ENCODE measurements around the gene SOX30.

The SOX30 gene

DNA sequence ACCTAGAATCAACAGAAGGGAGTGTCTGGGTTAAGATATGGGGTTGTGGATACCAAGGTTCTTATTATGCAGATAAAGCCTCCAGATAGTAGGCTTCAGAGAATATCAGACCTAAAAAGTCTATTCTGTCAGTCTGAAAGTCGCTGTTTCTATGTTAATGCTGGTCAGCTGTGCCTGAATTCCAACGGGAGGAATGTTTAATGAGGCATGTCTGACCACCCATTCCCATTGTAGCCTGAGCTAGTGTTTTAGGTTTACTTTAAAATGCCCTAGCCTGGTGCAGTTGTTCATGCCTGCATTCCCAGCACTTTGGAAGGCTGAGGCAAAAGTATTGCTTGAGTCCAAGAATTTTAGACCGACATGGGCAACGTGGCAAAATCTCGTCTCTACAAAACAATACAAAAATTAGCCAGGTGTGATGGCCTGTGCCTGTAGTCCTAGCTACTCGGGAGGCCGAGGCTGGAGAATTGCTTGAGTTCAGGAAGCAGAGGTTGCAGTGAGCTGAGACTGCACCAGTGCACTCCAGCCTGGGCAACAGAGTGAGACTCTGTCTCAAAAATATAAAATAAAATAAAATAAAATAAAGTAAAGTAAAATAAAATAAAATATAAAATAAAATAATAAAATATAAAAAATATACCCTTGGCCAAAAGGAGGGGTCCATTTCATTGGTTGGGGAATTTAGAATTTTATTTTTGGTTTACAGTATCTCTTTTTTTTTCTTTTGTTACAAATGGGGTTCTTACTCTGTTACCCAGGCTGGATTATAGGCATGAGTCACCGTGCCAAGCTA lies 7.8 kb upstream of the SOX30 start:
- DNase-seq (ENCODE audit: low read depth in 2 of 2), result no peak

DNA sequence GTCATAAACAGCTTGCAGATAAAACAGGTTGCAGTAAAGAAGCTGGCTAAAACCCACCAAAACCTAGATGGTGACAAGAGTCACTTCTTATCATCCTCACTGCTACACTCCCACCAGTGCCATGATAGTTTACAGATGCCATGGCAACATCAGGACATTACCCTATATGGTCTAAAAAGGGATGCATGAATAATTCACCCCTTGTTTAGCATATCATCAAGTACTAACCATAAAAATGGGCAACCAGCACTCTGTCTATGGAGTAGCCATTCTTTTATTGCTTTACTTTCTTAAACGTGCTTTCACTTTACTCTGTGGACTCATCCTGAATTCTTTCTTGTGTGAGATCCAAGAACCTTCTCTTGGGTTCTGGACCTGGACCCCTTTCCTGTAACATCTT lies 6.7 kb upstream of the SOX30 start:
- DNase-seq (ENCODE audit: low read depth in 2 of 2), result no peak

DNA sequence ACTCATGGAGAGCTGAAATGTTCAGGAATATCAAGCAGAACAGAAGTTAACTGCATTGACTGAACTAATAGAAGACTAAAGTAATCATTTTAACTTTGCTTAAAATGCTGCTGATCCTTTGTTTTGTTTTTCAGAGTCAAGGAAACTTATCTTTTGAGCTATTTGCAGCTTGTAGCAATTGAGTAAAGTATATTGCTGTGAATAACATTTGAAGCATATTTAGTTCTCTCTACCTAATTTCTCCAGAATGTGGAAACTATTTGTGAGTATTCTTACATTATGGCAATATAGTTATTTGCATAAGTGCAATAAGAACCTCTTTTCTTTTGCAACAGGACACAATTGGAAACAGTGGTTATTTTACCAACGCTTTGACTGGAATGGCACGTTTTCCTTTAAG lies 5.3 kb upstream of the SOX30 start:
- DNase-seq (ENCODE audit: low read depth in 2 of 2), result no peak

DNA sequence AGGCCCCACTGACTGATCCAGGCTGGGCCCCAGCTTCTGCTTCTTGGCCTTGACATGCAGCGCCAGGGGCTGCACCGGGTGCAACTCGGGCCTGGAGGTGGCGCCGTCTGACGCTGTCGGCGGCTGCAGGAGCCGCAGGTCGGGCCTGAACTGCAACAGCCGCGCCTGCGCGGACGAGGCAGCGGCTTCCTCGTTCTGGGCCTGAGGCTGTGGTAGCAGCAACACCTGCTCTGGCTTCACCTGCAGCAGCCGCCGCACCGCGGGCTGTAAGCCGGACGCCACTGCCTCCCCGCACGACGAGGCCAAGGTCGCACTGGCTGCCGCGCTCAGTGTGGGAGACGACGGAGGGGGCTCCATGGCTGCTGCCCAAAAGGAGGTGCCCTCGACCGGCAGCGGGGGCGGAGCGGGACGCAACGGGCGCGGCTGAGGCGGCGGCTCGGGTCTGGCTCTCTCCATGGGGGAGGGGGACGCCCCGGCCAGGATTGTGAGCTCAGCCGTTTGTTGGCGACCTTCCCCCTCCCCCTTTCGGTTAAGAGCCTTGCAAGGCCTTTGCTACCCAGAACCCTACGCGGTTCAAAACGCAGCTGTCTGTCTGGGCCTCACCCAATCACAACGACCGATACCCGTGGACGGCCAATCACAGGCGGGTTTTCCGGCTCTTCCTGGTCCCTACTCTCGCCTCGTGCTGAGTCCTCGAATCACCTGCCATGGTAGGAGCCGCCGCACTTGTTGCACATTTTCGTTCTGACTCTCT lies 438 bp downstream of the SOX30 start:
- DNase-seq (ENCODE audit: low read depth in 2 of 2), result peak; percentile 70 to 74

DNA sequence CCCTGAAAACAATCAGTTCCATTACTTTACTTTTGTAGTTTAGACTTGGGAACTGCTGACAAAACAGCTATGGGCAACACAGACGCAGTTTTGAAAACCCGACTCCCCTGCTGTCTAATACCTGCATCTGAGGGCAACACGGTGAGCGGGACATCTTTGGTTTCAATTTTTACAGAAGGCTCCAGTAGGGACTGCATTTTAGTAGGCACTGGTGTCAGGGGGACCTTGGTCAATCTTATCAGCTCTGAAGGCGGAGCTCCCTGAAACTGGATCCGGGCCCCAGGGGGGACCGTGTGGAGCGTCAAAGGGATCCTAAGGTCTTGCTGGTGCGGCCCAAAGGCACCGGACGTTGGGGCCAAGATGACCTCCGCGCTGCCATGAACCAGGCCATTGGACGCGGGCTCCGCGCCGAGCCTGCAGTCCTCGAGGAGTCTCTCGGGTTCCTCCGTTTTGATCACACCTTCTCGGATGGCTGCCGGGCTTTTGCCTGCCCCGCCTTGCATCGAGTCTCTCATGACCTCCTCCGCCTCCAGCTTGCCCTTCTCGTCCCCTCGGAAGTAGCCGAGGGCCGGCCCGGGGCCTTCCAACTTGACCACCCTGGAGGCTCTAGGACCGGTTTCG lies 1.1 kb downstream of the SOX30 start:
- DNase-seq (ENCODE audit: low read depth in 2 of 2), result no peak

DNA sequence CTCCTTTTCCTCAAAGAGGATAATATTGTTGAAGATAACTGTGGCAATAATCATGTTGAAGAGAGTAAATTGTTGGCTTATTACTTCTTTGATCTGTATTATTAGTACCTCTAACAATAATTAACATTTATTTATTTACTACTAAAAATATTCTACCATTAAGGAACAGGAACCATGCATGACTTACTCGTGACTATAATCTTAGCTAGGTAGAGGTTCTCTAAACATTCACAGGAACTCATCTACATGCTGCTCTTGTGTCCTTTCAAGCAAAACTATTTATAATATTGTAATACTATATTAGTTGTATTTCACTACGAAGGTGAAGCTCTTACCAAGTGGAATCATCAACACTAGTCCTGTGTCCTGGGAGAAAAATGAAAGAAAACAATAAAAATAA lies 3.1 kb downstream of the SOX30 start:
- DNase-seq (ENCODE audit: low read depth in 2 of 2), result no peak

DNA sequence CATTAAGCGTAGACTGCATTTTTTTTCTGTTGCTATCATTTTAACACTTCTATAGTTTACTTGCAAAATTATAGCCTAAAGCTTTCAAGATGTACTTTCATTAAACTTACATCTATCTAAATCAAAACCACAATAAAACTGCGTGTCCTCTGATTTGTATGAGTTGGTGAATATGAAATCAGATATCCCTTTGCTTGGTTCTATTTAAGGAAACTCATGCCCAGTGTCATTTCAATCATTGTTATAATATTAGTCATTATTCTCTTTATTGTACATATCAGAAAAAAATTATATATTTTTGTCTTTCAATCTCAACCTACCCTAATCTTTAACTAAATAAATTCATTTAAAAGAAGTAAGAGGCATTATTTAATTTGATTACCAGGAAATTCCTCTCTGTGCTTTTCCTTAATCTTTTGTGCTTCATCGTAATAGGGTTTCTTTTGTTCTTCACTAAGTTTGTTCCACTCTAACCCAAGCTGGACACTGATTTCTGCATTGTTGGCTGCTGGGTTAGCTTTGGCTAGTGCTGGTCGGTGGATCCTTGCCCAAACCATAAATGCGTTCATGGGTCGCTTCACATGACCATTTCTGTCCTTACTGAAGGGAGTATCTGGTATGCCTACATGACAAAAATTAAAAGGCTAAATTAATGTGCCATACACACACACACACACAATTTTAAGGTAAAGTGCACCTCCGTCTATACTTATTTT lies 3.8 kb downstream of the SOX30 start:
- DNase-seq (ENCODE audit: low read depth in 2 of 2), result no peak

DNA sequence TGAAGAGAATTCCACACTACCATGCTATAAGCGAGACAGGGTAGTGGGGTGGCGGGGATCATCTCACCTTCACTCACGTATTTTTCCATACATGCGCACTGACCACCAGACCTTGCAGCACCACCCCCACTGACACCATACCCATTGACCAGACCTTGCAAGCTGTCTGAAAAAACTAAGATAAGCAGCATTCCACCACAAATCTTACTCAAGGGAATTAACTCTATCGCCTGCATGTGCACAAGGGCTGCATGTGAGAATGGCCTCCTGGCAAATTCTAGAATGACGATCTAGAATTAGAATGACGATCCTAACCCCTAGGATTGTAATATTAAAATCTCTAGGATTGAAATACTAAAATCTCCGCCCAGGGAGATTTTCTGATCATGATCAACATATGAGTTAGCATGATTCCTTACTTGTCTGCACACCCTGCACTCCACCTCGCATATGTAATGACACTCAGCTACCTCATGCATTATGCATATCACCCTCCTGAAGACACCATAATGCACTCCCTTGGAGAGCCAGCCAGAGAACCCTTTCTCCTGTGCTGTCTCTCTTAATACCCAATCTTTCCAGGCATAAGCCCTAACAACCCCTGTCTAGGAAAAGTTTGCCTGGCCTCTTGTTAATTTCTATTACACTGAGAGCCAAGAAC lies 11.7 kb downstream of the SOX30 start:
- no peak for DNase-seq (ENCODE audit: low read depth in 2 of 2)

DNA sequence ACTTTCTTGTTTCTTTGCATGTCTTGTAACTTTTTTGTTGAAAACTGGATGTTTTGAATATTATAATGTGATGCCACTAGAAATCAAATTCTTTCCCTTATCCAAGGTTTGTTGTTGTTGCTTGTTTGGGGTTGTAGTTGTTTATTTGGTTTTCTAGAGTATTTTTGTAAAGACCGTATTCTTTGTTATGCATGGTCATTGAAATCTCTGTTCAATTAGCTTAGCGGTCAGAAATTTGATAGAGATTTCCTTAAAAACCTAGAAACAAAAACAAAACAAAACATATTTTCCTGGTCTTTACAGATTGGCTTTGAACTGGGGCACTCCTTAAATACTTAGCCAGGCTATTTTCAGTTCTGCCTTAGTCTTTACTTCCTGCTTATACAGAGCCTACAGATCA lies 21.9 kb downstream of the SOX30 start:
- DNase-seq (ENCODE audit: low read depth in 2 of 2), result no peak

DNA sequence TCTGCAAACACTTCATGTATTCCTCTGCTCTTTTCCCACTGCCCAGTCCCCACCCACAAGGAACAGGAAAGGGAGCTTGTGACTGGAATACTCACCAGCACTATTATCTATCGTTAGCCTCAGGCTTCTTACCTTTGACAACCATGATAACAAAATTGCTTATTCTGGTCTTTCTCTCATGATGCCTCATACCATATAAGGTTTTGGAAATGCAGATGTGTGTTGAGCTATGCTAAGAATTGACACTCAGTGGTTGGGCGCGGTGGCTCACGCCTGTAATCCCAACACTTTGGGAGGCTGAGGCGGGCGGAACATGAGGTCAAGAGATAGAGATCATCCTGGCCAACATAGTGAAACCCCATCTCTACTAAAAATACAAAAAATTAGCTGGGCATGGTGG lies 25.4 kb downstream of the SOX30 start:
- no peak for DNase-seq (ENCODE audit: low read depth in 2 of 2)

DNA sequence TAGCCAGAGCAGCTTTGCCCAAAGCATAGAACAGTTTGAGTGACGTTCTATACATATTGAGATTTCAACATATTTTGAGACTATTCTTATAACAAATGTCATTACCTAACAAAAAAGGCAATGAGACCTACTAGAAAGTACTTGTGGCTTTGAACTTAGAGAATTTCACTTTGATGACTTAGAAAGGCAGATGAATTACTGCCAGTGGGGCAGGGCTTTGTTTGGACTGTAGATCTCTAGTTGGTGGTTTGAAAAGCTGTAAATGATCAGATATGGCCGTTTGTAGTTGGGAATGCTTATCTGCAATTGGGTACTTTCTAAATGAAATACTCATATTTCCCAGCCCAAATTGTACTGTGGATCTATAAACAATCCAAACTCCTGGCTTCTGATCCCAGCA lies 28.1 kb downstream of the SOX30 start:
- DNase-seq (ENCODE audit: low read depth in 2 of 2), result no peak

DNA sequence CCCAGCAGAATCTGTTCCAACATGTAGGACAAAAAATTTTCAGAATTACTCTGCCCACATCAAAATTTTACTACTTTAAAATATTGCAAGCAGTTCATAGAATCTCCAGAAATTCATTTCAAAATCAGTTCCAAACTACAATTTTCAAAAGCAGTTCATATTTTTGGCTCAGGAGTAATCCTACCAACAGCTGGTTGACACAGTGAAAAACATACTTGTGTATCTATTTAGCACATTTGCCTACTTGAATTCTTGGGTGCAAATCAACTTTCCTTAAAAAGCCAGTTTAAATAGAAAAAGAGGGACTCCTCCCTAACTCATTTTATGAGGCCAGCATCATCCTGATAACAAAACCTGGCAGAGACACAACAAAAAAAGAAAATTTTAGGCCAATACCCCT lies 31.5 kb downstream of the SOX30 start:
- DNase-seq (ENCODE audit: low read depth in 2 of 2), result no peak

DNA sequence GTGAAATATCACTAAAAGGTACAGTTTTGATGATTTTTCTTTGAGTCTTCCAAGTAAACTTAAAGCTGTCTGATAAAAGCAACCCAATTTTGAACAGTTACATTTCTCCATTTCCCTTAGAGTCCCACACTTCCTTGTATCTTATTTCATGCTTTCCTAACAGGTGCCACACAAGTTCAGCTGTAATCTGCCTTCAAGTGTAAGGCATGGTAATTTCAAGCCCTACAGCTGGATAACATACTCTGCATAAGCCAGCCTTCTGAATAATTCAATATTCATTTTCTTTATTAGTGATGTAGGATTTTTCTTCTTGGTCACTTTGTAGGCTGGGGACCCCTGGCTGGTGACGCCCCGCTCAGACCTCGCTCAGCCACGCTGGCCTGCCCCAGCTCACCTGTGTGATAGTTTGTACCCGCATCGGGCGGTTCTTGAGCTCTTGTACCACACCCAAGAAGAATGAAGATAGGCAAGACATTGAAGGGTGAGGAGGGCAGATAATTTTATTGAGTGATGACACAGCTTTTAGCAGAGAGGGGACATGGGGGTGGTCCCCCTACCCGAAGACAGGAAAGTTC lies 34.0 kb downstream of the SOX30 start:
- DNase-seq (ENCODE audit: low read depth in 2 of 2), result no peak

DNA sequence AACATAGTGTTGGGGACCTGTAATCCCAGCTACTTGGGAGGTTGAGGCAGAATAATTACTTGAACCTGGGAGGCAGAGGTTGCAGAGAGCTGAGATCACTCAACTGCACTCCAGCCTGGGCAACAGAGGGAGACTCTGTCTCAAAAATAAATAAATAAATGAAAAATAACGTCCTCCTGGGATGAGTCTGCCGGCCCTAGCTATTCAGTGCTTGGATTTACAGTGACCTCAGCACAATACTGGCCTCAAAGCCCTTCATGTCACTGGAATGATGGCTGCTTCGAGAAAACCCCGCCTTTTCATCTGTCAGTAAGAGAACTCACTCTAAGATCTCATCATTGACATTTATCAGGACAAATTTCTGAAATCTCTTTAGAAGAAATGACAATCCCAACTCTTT lies 35.5 kb downstream of the SOX30 start:
- DNase-seq (ENCODE audit: low read depth in 2 of 2), result no peak

DNA sequence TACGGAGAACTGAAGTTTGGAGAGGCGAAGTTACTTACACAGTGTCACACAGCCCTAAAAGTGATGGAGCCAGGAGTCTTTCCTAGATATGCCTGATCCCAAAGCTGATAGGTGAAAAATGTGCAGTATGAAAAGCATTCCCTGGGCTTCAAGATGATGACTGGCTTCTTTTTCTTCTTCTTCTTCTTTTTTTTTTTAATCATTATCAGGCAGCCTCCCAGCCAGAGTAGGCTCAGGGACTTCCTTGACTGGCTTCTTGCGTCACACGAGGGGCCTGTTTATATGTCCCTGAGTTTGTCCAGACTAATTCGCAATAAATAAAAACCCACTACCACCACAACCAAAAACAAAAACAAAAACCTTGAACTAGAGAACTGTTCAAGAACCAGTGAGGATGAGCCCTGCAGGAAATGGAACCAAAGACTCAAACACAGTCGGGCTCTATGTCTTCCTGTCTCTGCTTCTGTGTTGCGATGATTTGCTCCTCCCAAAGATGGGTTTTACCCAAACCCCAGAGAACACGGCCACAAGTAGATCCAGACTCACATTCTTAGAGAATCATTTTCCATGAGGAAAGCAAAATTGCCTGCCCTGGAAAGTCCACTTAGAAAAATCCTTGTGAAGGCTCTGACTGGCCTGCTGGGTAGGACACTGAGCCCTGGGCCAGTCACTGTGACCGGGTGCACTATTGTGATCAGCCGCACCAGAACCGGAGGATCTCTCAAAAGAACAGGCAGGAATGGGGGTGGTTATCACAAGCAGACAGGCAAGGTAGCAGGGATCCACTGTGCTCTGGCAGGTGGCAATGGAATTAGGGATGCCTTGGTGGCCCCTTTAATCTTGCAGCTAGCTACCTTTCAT lies 38.6 kb downstream of the SOX30 start:
- DNase-seq (ENCODE audit: low read depth in 2 of 2), result no peak

DNA sequence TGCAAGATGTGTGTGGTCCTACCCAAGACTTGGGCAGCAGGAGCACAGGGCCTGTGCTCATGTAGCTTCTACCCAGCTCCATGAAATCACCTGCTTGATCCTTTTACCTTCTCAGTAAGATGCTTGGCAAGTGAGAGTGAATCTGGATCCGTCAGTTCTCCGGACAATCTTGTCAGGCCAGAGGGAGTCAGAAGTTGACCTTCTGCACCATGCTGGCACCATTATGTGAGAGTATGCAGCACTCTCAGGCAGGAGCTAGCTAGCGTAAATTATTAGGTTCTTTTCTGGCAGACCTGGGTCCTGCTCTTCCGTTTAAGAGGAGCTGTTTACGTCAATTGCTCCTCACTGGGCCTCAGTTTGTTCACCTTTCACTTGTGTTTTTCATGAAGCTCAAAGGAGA lies 39.7 kb downstream of the SOX30 start:
- DNase-seq (ENCODE audit: low read depth in 2 of 2), result no peak

DNA sequence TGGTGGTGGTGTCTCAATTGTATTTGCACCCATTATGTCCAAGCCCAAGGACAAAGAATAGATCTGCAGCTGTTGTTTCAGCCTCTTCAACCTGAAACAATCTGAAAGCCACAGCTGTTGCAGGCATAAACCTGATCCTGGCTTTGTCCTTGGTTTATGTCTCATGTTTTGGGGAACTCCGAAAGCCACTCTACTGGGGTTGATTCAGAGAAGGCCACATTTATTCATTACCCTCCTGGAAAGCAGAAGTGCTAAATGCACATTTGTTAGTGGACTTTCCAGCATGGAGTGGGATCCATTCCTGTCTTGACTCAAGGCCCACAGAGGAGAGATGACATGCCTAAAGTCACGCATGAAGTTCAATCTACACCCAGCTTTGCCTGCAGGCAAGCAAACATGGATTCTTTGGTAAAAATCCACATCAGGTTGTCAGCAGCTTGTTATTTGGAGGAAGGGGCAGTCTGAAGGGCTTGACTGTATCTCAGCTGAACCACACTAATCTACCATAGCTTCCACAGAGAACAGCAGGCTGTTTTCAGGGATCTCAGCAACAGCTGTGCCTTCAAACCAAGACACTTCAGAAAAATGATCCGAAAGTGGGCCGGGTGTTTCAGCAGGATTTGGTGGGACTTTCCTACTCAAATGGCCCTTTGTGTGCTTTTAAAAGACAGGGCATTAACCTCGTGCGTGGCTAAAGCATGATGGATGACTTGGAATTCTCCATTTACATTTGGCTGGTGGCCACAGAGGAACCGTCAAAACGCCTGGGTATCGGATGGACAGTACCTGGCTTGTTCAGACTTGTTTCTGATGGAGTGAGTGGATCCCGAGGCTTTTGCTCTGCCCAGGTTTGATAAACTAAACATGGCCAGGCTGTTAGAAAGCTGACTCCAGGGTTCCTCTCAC lies 40.4 kb downstream of the SOX30 start:
- DNase-seq (ENCODE audit: low read depth in 2 of 2), result no peak

DNA sequence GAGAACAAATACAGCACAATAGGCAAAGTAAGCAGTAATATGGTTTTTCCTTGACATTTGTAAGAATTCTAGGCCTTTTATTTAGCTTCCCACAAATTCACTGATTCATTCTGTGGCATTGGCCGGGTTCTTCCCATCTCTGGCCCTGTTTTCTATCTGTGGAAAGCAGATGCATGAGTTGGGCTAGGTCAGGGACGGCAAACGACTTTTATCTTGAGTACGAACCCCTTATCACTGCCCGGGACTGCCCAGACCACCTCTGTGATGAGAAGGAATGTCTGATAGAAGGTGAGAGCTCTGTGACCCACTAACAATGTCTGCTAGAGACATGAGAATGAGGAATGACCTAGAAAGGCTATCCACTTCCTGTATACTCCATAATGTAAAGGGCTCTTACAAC lies 41.2 kb downstream of the SOX30 start:
- no peak for DNase-seq (ENCODE audit: low read depth in 2 of 2)

DNA sequence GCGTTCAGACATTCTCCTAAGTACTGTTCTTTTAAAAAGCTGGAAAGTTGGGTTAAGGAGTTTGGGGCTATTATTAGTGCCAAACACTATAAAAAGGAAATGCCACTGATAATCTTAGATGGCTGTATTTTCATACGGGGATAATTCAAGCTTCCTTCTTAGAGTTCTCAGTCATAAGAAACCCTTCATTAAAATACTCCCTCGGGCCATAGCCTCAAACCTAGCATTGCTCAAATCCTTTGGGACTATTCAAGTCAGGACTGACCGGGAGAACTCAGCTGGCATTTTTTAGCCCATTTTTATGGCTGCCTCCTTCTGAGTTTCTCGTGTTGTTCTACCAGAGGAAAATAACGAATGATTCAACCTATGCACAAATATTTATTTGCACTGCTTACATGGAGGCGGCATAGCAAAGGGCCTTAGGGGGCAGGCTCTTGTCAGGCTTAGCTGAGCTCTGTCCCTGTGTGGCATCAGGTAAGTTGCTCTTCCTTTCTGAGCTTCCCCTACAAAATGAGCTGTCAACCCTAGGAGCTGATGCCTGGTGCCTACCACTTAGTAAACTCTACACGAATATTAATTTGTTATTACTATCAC lies 43.2 kb downstream of the SOX30 start:
- no peak for DNase-seq (ENCODE audit: low read depth in 2 of 2)

All from stimulated activated CD4-positive, alpha-beta T cell treated with anti-CD3 and anti-CD28 coated beads, Interleukin-15, amount 100 ng/mL, for 48 hours (primary cell).